ENCODE measurements around the gene PLAAT2. TPM values are rescaled to one million over a fixed set of nuclear protein-coding genes. Genes with fewer than 3 reads are reported as not detected.

Gene PLAAT2
- not detected in 3 replicates for total RNA-seq
- long read RNA-seq = 0 reads

DNA sequence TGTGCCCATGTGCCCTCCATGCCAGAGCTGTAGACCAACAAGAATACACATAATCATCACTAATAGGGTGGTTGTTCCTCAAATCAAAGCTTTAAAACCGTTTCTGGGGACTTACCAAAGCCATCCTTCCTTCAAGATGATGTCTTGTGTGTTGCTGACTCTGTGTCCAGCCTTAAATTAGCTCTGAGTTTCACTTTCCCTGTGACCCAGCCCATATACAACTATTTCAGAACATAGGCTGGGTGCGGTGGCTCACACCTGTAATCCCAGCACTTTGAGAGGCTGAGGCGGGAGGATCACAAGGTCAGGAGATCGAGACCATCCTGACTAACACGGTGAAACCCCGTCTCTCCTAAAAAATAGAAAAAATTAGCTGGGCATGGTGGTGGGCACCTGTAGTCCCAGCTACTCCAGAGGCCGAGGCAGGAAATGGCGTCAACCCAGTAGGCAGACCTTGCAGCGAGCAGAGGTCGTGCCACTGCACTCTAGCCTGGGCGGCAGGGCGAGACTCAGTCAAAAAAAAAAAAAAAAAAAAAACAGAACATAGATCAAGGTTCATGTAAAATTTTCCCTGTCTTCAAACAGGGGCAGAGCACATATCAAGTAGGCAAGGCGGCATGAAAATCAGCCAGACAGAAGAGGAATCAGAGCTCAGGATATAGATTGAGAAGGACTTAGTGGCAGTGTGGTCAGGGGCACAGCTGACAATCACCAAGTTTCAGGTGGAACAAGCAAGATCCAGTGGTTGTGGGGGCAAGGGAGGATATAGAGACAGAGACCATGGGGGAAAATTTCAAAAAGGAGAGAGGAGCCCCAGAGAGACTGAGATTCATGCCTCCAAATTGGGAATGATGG lies at the start of gene PLAAT2:
PLAAT2 (minus strand) TSS at position 179 of the 855 bp plus-strand sequence; CDS start at position 124, 55 bp downstream.
- Mint-ChIP-seq H3K36me3 (ENCODE audit: low read depth) (no peaks in the 10 kb centered on the region), H3K27ac (ENCODE audit: unreplicated experiment) (no peak within 1 kb of the TSS), H3K4me3 (ENCODE audit: unreplicated experiment) (no peak within 1 kb of the TSS), H3K9me3 (ENCODE audit: low read depth) (no peaks in the 10 kb centered on the region), H3K4me1 (ENCODE audit: low read depth) (peaks cover 26% of the 10 kb centered on the region), H3K27me3 (ENCODE audit: low read depth) (peaks cover 1% of the 10 kb centered on the region)
- no peak for DNase-seq (ENCODE audit: low spot score)
- TF ChIP-seq, protein P1, sequence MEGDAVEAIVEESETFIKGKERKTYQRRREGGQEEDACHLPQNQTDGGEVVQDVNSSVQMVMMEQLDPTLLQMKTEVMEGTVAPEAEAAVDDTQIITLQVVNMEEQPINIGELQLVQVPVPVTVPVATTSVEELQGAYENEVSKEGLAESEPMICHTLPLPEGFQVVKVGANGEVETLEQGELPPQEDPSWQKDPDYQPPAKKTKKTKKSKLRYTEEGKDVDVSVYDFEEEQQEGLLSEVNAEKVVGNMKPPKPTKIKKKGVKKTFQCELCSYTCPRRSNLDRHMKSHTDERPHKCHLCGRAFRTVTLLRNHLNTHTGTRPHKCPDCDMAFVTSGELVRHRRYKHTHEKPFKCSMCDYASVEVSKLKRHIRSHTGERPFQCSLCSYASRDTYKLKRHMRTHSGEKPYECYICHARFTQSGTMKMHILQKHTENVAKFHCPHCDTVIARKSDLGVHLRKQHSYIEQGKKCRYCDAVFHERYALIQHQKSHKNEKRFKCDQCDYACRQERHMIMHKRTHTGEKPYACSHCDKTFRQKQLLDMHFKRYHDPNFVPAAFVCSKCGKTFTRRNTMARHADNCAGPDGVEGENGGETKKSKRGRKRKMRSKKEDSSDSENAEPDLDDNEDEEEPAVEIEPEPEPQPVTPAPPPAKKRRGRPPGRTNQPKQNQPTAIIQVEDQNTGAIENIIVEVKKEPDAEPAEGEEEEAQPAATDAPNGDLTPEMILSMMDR (IDR thresholded peaks at IDR 0.05) = no peak

DNA sequence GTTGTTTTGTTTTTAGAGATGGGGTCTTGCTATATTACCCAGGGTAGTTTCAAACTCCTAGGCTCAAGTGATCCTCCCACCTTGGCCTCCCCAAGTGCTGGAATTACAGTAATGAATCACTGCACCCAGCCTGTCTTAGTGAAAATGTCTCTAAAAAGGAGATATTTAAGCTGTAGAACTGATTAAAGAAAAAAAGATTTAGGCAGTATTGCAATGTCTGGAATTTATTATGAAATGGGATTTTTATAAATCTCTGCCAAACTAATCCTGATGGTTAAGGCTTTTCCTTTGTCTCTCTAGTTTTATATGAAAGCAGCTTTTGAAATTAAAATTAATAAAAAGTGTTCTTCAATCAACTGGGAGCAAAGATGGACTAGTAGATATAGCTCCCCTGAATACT lies 49.0 kb upstream of the PLAAT2 start:
- peak overlapping the region; percentile 75 for H3K27ac Mint-ChIP-seq (ENCODE audit: unreplicated experiment)
- peak overlapping the region; percentile 80 for H3K4me3 Mint-ChIP-seq (ENCODE audit: unreplicated experiment)
- no peaks in the 10 kb centered on the region for H3K9me3 Mint-ChIP-seq (ENCODE audit: low read depth)
- no peaks in the 10 kb centered on the region for H3K27me3 Mint-ChIP-seq (ENCODE audit: low read depth)
- peaks cover 57% of the 10 kb centered on the region for H3K4me1 Mint-ChIP-seq (ENCODE audit: low read depth)
- H3K36me3 Mint-ChIP-seq (ENCODE audit: low read depth) = no peaks in the 10 kb centered on the region
- TF ChIP-seq, protein P1 (IDR thresholded peaks at IDR 0.05) = no peak
- DNase-seq (ENCODE audit: low spot score) = no peak

DNA sequence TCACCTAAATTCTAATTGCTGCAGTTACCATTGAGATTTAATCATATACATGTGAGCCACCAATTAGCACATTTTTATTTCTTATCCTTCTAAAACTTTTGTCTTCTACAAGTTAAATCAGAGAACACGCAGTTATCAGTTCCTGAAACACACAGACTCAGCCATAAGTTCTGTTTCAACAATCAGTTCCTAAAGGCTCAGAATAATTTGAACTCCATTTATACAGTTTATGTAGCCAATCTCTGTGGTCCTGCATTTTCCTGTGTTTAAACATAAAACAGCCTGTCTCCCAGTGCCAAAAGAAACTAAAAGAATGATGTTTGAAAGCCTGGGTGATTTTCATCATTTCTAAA lies 48.2 kb upstream of the PLAAT2 start:
- Mint-ChIP-seq H3K4me1 (ENCODE audit: low read depth) (peaks cover 57% of the 10 kb centered on the region), H3K27ac (ENCODE audit: unreplicated experiment) (peak overlapping the region; percentile 83), H3K27me3 (ENCODE audit: low read depth) (no peaks in the 10 kb centered on the region), H3K4me3 (ENCODE audit: unreplicated experiment) (no peak overlapping the region), H3K9me3 (ENCODE audit: low read depth) (no peaks in the 10 kb centered on the region), H3K36me3 (ENCODE audit: low read depth) (no peaks in the 10 kb centered on the region)
- TF ChIP-seq, protein P1 (IDR thresholded peaks at IDR 0.05) = no peak
- DNase-seq (ENCODE audit: low spot score) = no peak

DNA sequence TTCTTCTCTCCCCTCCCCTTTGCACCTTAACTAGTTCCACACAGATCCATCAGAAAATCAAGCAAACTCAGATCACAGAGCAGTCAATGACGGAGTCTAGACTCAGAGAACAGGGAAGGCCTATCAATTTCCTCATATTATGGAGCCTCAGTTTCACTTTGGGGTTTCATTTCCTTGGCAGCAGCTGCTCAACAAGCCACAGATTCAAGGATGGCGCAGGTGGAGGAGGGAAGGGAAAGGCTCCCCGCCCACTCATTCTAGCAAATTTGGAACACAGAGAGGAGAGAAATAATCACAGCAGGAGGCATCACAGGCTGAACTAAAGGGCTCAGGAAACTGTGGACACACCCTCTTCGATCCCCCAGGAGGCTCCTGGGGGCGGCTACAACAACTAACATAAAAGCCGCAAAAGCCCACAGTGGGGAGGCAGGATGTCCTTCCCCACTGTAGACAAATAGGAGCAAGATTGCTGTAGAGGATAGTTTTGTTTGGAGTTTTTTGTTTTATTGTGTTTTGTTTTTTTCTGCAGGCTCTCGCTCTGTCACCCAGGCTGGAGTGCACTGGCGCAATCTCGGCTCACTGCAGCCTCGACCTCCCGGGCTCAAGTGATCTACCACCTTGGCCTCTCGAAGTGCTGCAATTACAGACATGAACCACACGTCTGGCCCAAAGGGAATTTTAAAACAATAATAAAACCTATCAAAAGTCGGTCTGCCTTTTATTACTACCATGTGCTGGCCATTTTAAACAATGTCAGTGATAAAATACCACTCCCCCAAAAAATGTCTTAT lies 47.6 kb upstream of the PLAAT2 start:
- Mint-ChIP-seq H3K27me3 (ENCODE audit: low read depth) (no peaks in the 10 kb centered on the region), H3K36me3 (ENCODE audit: low read depth) (no peaks in the 10 kb centered on the region), H3K4me1 (ENCODE audit: low read depth) (peaks cover 57% of the 10 kb centered on the region), H3K4me3 (ENCODE audit: unreplicated experiment) (peak overlapping the region; percentile 20), H3K27ac (ENCODE audit: unreplicated experiment) (peak overlapping the region; percentile 83), H3K9me3 (ENCODE audit: low read depth) (no peaks in the 10 kb centered on the region)
- TF ChIP-seq, protein P1 (IDR thresholded peaks at IDR 0.05) = peak; percentile 23
- DNase-seq (ENCODE audit: low spot score) = no peak

DNA sequence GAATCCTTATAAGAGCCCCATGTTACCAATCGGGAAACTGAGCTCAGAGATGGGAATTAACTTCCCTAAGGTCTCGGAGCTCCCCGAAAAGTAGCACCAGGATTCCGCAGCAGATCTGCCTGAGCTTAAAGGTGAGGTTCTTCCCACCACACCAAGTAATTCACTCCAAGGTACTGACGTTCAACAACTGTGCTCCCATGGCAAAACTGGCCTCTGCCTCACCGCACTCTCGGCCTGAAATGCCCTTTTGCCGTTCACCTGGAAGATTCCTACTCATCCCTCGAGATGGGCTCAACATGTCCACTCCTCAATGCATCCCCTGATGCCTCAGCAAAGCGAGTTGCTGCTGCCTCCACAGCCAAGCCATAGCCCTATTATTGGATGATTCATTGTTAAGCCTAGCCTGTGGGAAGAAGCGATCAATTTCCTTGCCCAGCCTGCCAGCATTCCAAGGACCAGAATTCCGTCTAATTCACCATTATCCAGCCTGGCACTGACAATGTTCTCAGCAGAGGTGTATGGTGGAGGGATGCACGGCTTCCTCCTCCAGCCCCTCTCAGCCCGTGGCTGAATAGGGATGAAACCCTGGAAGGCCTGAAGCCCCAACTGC lies 46.9 kb upstream of the PLAAT2 start:
- no peak for DNase-seq (ENCODE audit: low spot score)
- Mint-ChIP-seq H3K36me3 (ENCODE audit: low read depth) (no peaks in the 10 kb centered on the region), H3K9me3 (ENCODE audit: low read depth) (no peaks in the 10 kb centered on the region), H3K4me3 (ENCODE audit: unreplicated experiment) (no peak overlapping the region), H3K4me1 (ENCODE audit: low read depth) (peaks cover 57% of the 10 kb centered on the region), H3K27me3 (ENCODE audit: low read depth) (no peaks in the 10 kb centered on the region), H3K27ac (ENCODE audit: unreplicated experiment) (peak overlapping the region; percentile 83)
- TF ChIP-seq, protein P1 (IDR thresholded peaks at IDR 0.05) = no peak

Data from chondrocyte (in vitro differentiated cells).